Common myeloid progenitor, CD34-positive (primary cell): ENCODE results near the gene TENM4.

ENCODE experiments used
- CTCF ChIA-PET: fragments of 350-600 bp; sonication (Branson Sonifier 250); formaldehyde crosslinking; loops from one replicate; lab custom pipeline; 2021; ENCODE audit warnings: antibody characterized with exemption; lab: Charles Lee
- POLR2A ChIA-PET: fragments of 350-600 bp; sonication (Branson Sonifier 250); formaldehyde crosslinking; loops from one replicate; lab custom pipeline; 2021; ENCODE audit warnings: antibody characterized with exemption; lab: Charles Lee
- DNase-seq, 3 donors: peaks; one replicate each; pipeline versions ENCODE4 v3.0.0 to v3.0.0-alpha.2; 2013
- H3K27ac ChIP-seq, 2 experiments: 1 replicate in 1 of 2; 2 replicates in 1 of 2; pipeline ENCODE4 v1.7.0; 2013; ENCODE audit warnings: inconsistent platforms in 2 of 2, low read length in 2 of 2, mild to moderate bottlenecking in 2 of 2, low read depth in 1 of 2, moderate library complexity in 1 of 2; ENCODE audit not compliant: severe bottlenecking in 2 of 2, insufficient read depth in 1 of 2, poor library complexity in 1 of 2
- H3K27me3 ChIP-seq, 5 experiments: replicated peaks in 2 of 5; 1 replicate in 3 of 5; 2 replicates in 2 of 5; pipeline versions ENCODE4 v1.6.1 to v1.7.0; 2013; ENCODE audit warnings: low read length in 4 of 5, mild to moderate bottlenecking in 2 of 5, moderate library complexity in 2 of 5, inconsistent platforms in 1 of 5; ENCODE audit not compliant: insufficient read depth in 5 of 5, control insufficient read depth in 4 of 5
- H3K36me3 ChIP-seq, 4 experiments: 1 replicate in 2 of 4; 2 replicates in 2 of 4; pipeline versions ENCODE4 v1.6.1 to v1.7.0; 2013; ENCODE audit warnings: low read length in 3 of 4, control low read depth in 1 of 4, mild to moderate bottlenecking in 1 of 4; ENCODE audit not compliant: control insufficient read depth in 4 of 4, insufficient read depth in 4 of 4
- H3K4me1 ChIP-seq, 4 experiments: 1 replicate in 3 of 4; 2 replicates in 1 of 4; pipeline versions ENCODE4 v1.6.1 to v1.7.1; 2013; ENCODE audit warnings: low read length in 3 of 4, mild to moderate bottlenecking in 3 of 4, control low read depth in 1 of 4, inconsistent platforms in 1 of 4, moderate library complexity in 1 of 4; ENCODE audit not compliant: control insufficient read depth in 4 of 4, insufficient read depth in 4 of 4; ENCODE audit errors: control extremely low read depth in 1 of 4
- H3K4me3 ChIP-seq, 7 experiments: 1 replicate in 4 of 7; 2 replicates in 3 of 7; pipeline versions ENCODE4 v1.5.1 to v1.7.0; 2013; ENCODE audit warnings: mild to moderate bottlenecking in 7 of 7, low read length in 6 of 7, moderate library complexity in 6 of 7, inconsistent platforms in 2 of 7, low read depth in 2 of 7, control low read depth in 1 of 7; ENCODE audit not compliant: insufficient read depth in 4 of 7, control insufficient read depth in 1 of 7; ENCODE audit errors: extremely low read depth in 1 of 7
- H3K9me3 ChIP-seq, 5 experiments: 1 replicate in 4 of 5; 2 replicates in 1 of 5; pipeline versions ENCODE4 v1.6.1 to v1.7.1; 2013; ENCODE audit warnings: low read length in 4 of 5, mild to moderate bottlenecking in 2 of 5, inconsistent platforms in 1 of 5, low read depth in 1 of 5, moderate library complexity in 1 of 5; ENCODE audit not compliant: control insufficient read depth in 4 of 5, insufficient read depth in 2 of 5; ENCODE audit errors: control extremely low read depth in 1 of 5
- WGBS: methylation state at CpG from one replicate; pipeline ENCODE4 v1.1.5; 2013; ENCODE audit not compliant: insufficient coverage; 5-methylcytosine and 5-hydroxymethylcytosine counted together

The TENM4 gene

DNA sequence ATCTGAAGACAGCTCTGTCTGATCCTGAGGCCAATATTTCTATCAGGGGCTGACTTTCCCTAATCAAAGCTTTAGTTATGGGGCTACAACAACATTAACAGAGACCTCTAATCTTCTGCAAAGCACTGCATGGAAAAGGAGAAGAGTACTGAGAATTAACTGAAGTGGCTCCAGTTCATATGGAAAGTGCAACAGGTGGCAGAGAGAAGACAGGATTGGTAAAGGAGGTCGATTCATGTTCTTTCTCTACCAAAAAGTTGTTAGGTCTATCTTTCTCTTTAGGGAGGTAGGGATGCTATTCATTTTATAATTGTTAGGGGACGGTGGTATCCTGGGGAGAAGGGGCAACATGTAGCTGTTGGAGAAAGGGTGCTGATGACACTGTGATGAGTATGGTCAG, 633.5 kb downstream of the TENM4 start:
- Histone ChIP-seq H3K27me3 (no peaks in the 10 kb centered on the region), H3K9me3 (no peaks in the 10 kb centered on the region), H3K4me3 (no peak overlapping the region), H3K4me1 (peaks cover 0 to 5% (median 2%) of the 10 kb centered on the region in 4 experiments), H3K36me3 (no peaks in the 10 kb centered on the region), H3K27ac (no peak overlapping the region)
- ChIA-PET POLR2A (no interaction called here), CTCF (interaction anchor here (1.0 to 1.4 kb wide), 2 partner anchors 9 to 240 kb away, joined by 3 to 5 read pairs; no protein-coding TSS in a partner anchor)
- 100% methylated on average over 2 of the region's 2 CpGs for WGBS
- no peak for DNase-seq

DNA sequence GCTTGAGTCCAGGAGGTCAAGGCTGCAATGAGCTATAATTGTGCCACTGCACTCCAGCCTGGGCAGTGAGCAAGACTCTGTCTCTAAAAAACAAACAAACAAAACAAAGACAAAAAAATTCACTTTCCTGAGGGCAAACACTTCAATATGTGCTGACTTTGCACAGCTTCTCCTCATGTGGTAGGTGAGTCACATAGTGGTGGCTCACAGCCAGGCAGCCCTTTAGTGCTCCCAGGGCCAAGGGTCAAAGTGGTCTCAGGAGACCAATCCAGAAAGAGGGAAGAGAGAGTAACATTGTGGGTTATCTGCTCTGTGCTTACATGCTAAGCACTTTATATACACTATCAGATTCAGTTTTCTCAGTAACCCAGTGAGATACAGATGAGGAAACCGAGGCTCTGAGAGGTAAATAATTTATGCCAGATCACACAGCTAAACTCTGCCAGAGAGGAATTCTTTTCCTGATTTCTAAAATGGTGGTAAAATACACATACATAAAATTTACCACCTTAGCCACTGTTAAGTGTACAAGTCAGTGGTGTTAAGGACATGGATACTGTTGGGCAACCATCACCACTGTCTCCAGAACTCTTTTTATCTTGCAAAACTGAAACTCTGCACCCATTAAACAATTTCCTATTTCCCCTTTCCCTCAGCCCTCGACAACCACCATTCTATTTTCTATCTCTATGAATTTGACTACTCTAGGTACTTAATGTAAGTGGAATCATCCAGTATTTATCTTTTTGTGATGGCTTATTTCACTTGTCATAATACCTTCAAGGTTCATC, 634.4 kb downstream of the TENM4 start:
- DNase-seq: no peak
- H3K27ac ChIP-seq: no peak overlapping the region
- ChIA-PET POLR2A (no interaction called here), CTCF (no interaction called here)
- H3K27me3 ChIP-seq: no peaks in the 10 kb centered on the region
- no peaks in the 10 kb centered on the region for H3K36me3 ChIP-seq
- no peaks in the 10 kb centered on the region for H3K9me3 ChIP-seq
- WGBS: no CpG with 5 or more reads among the region's 2 CpGs
- H3K4me3 ChIP-seq: no peak overlapping the region
- H3K4me1 ChIP-seq: peaks cover 0 to 5% (median 2%) of the 10 kb centered on the region in 4 experiments

- H3K27ac ChIP-seq: no peak overlapping the region
- no peak for DNase-seq
- no peaks in the 10 kb centered on the region for H3K36me3 ChIP-seq
- 89% methylated on average over 3 of the region's 9 CpGs for WGBS
- no peak overlapping the region for H3K4me3 ChIP-seq
- POLR2A ChIA-PET: no interaction called here
- H3K4me1 ChIP-seq: peaks cover 0 to 7% (median 2%) of the 10 kb centered on the region in 4 experiments
- peaks cover 0 to 2% (median 0%) of the 10 kb centered on the region in 5 experiments for H3K27me3 ChIP-seq
- CTCF ChIA-PET: no interaction called here
- H3K9me3 ChIP-seq: no peaks in the 10 kb centered on the region
Observed at GRCh38 chr11:78804991-78805390, 635.8 kb downstream of the TENM4 start.

DNA sequence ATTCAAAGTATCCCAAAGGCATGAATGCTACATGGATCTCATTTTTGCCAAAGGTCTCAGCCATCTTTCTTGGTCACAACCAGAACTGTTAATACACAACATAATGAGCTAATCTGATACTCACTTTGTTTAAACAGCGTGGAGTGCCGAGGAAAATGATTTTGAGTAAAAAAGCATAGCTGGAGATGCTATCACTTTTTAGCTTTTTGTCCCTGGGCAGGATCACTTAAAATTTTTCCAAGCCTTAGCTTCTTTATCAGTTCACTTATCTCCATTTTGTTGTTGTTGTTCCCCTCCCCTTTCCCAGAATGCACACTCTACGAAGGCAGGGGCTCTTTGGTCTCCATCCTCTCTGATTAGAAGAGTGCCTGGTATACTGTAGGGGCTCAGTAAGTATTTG, 636.8 kb downstream of the TENM4 start:
- WGBS: 94% methylated on average over 2 of the region's 3 CpGs
- ChIA-PET POLR2A (no interaction called here), CTCF (no interaction called here)
- DNase-seq: no peak
- H3K27ac ChIP-seq: no peak overlapping the region
- no peak overlapping the region for H3K4me3 ChIP-seq
- H3K4me1 ChIP-seq: peaks cover 0 to 5% (median 2%) of the 10 kb centered on the region in 4 experiments
- peaks cover 0 to 2% (median 0%) of the 10 kb centered on the region in 5 experiments for H3K27me3 ChIP-seq
- H3K9me3 ChIP-seq: no peaks in the 10 kb centered on the region
- H3K36me3 ChIP-seq: no peaks in the 10 kb centered on the region

DNA sequence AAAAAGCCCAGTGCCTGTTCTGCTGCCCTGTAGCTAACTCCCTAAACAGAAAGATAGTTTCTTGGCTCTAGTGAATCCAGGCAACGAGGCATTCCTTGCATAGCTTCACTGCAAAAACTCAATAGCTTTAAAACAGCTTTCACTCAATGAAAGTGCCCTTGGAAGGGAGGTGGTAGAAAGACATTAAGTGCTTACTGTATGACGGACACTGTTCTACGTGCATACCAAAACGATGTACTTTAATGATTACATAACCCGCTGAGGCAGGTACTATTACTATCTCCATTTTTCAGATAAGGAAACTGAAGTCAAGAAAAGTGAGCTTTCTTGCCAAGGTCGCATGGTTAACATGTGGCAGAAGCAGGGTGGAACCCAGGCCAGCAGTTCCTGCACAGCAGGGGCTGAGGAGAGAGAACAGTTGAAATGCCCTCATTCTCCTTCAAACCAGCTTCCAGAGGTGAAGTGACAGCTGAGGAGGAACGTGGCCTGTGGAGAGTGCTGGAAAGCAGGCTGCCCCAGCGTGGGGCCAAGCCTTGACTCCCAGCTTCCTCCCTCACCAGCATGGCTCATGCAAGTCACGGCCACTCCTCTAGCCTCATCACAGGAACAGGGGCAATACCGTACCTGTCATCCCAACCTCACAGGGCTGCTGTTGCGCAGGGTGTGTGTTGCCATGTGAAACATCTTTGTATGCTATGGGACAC, 638.6 kb downstream of the TENM4 start:
- 98% methylated on average over 7 of the region's 11 CpGs for WGBS
- Histone ChIP-seq H3K4me1 (peaks cover 0 to 2% (median 0%) of the 10 kb centered on the region in 4 experiments), H3K36me3 (no peaks in the 10 kb centered on the region), H3K27ac (no peak overlapping the region), H3K27me3 (peaks cover 0 to 2% (median 0%) of the 10 kb centered on the region in 5 experiments), H3K4me3 (no peak overlapping the region), H3K9me3 (no peaks in the 10 kb centered on the region)
- DNase-seq: no peak
- ChIA-PET CTCF (interaction anchor here (1.2 kb wide), 1 partner anchor 12 kb away, joined by 3 read pairs; no protein-coding TSS in a partner anchor), POLR2A (no interaction called here)

DNA sequence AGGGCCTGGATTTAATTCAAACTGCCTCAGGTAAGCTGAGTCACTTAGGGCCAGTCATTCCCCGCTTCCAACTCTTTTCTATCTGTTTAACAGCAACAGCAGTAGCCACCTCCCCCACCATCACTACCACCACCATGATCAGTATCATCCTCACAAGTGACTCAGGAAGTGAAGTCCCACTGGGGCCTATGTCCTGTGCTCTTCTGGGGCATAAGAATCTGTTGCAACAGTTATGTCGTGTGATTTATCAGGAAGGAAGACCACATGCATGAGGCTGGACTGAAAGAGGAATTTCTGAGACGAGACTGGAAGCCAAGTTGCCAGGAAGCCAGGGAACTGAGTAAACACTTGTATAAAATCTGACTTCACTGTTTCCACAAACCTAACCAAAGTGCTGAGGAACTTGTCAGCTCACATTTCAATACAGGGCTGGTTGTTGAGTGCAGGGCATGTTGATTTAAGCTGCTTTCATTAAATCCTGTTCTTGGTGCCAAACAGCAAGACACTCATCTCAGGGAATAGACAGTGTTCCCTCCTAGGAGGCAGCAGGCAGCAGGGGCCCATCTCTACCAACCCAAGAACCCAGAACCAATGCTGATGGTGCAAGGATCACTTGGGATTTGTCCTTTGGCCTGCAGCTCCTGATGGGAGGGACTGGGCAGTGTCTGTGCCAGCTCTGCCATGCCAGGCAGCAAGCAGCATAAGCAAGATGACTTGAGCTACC, 639.5 kb downstream of the TENM4 start:
- CTCF ChIA-PET: interaction anchor here (0.7 to 1.2 kb wide), 2 partner anchors 8 to 11 kb away, joined by 3 read pairs; no protein-coding TSS in a partner anchor
- Histone ChIP-seq H3K4me1 (peaks cover 0 to 2% (median 0%) of the 10 kb centered on the region in 4 experiments), H3K9me3 (no peaks in the 10 kb centered on the region), H3K27me3 (peaks cover 0 to 2% (median 0%) of the 10 kb centered on the region in 5 experiments), H3K27ac (no peak overlapping the region), H3K36me3 (no peaks in the 10 kb centered on the region), H3K4me3 (no peak overlapping the region)
- POLR2A ChIA-PET: no interaction called here
- 6% methylated on average over 2 of the region's 3 CpGs for WGBS
- DNase-seq: peak in 2 of 3 donors; percentile 5 to 7
